Inferior parietal cortex (tissue), 1 donor: Measurements from ENCODE around the gene P2RY8.
"Not testable (repeated sequence)": the region's sequence is repeated elsewhere in the genome, so short reads cannot be mapped to it uniquely, and the experiment has no call there.

ENCODE experiments used
- DNase-seq: peaks from one replicate; pipeline ENCODE4 v3.0.0-alpha.2; 2016; ENCODE audit errors: extremely low spot score

P2RY8 gene

GRCh38 chrX:1520350-1520749 is 16.6 kb downstream of the P2RY8 start:
- DNase-seq = no peak

- no peak for DNase-seq
Observed at GRCh38 chrX:1519022-1519497, 17.9 kb downstream of the P2RY8 start.

- DNase-seq = no peak
Observed at GRCh38 chrX:1518512-1518911, 18.5 kb downstream of the P2RY8 start.

- no peak for DNase-seq
Observed at GRCh38 chrX:1516596-1517104, 20.3 kb downstream of the P2RY8 start.

- DNase-seq = no peak
Observed at GRCh38 chrX:1511829-1512228, 25.2 kb downstream of the P2RY8 start.

- DNase-seq = no peak
Observed at GRCh38 chrX:1511150-1511549, 25.8 kb downstream of the P2RY8 start.

- no peak for DNase-seq
Observed at GRCh38 chrX:1507511-1508463, 29.2 kb downstream of the P2RY8 start.

GRCh38 chrX:1506916-1507315 is 30.1 kb downstream of the P2RY8 start:
- DNase-seq = no peak

- DNase-seq = no peak
Observed at GRCh38 chrX:1502853-1503252, 34.1 kb downstream of the P2RY8 start.

- no peak for DNase-seq
Observed at GRCh38 chrX:1502241-1502640, 34.7 kb downstream of the P2RY8 start.

- no peak for DNase-seq
Observed at GRCh38 chrX:1500701-1501624, 36.0 kb downstream of the P2RY8 start.

- DNase-seq = no peak
Observed at GRCh38 chrX:1496076-1496475, 40.9 kb downstream of the P2RY8 start.

- DNase-seq = no peak
Observed at GRCh38 chrX:1493877-1494510, 43.0 kb downstream of the P2RY8 start.

GRCh38 chrX:1493412-1493811 is 43.6 kb downstream of the P2RY8 start:
- no peak for DNase-seq

- no peak for DNase-seq
Observed at GRCh38 chrX:1492421-1493012, 44.5 kb downstream of the P2RY8 start.

GRCh38 chrX:1491851-1492349 is 45.1 kb downstream of the P2RY8 start:
- no peak for DNase-seq

GRCh38 chrX:1491248-1491647 is 45.7 kb downstream of the P2RY8 start:
- not testable (repeated sequence) for DNase-seq

GRCh38 chrX:1490723-1491122 is 46.3 kb downstream of the P2RY8 start:
- not testable (repeated sequence) for DNase-seq

- DNase-seq = not testable (repeated sequence)
Observed at GRCh38 chrX:1489354-1489753, 47.6 kb downstream of the P2RY8 start.

GRCh38 chrX:1488745-1489144 is 48.2 kb downstream of the P2RY8 start:
- DNase-seq = no peak

- DNase-seq = no peak
Observed at GRCh38 chrX:1488141-1488540, 48.8 kb downstream of the P2RY8 start.
